Sigmoid colon (tissue), 7 donors: ENCODE measurements around the gene PARP14. TPM values are rescaled to one million over a fixed set of nuclear protein-coding genes. Genes with fewer than 3 reads are reported as not detected.

Experiments
- DNase-seq: peaks from one replicate; pipeline ENCODE4 v3.0.0-alpha.2; 2019
- H3K27ac ChIP-seq, 4 donors: fragments of 200-600 bp; sonication (generic); one replicate each; pipeline ENCODE4 v1.5.1; 2016 to 2019; ENCODE audit warnings: mild to moderate bottlenecking in 1 of 4
- H3K27me3 ChIP-seq, 3 donors: fragments of 200-600 bp; sonication (generic); one replicate each; pipeline ENCODE4 v1.5.1; 2019; ENCODE audit warnings: mild to moderate bottlenecking in 1 of 3
- H3K36me3 ChIP-seq, 4 donors: fragments of 200-600 bp; sonication (generic); one replicate each; pipeline ENCODE4 v1.5.1; 2016 to 2019
- H3K4me1 ChIP-seq, 4 donors: fragments of 200-600 bp; sonication (generic); one replicate each; pipeline ENCODE4 v1.5.1; 2017 to 2019
- H3K4me3 ChIP-seq, 4 donors: fragments of 200-600 bp; sonication (generic); one replicate each; pipeline ENCODE4 v1.5.1; 2017 to 2019; ENCODE audit warnings: mild to moderate bottlenecking in 2 of 4, moderate library complexity in 1 of 4
- H3K9me3 ChIP-seq, 4 donors: fragments of 200-600 bp in 3 of 4; sonication (generic) in 3 of 4; one replicate each; pipeline versions ENCODE4 v1.5.1 to v1.6.1; 2013 to 2019
- CTCF ChIP-seq, 4 experiments: fragments of 450-650 bp in 3 of 4; fragments of 200-600 bp in 1 of 4; IDR thresholded peaks; one replicate each; pipeline ENCODE4 v1.5.1; 2016 to 2019; ENCODE audit warnings: antibody characterized with exemption in 4 of 4, mild to moderate bottlenecking in 3 of 4, moderate library complexity in 2 of 4
- EP300 ChIP-seq, 4 donors: sonication (generic); formaldehyde crosslinking; IDR thresholded peaks; one replicate each; pipeline ENCODE4 v1.6.1; 2017; ENCODE audit warnings: antibody characterized with exemption in 4 of 4
- POLR2A ChIP-seq, 2 donors: fragments of 450-650 bp; IDR thresholded peaks; one replicate each; pipeline ENCODE4 v1.6.1; 2016; ENCODE audit warnings: antibody characterized with exemption in 2 of 2, mild to moderate bottlenecking in 2 of 2, moderate library complexity in 2 of 2
- POLR2AphosphoS5 ChIP-seq, 4 donors: sonication (generic); formaldehyde crosslinking; IDR thresholded peaks; one replicate each; pipeline ENCODE4 v1.6.1; 2017; ENCODE audit warnings: antibody characterized with exemption in 4 of 4
- WGBS, 2 donors: extraction: QIAGEN DNeasy Blood & Tissue Kit; methylation state at CpG; one replicate each; pipeline ENCODE4 v1.1.7; 2013; 5-methylcytosine and 5-hydroxymethylcytosine counted together
- intact Hi-C: fragments of 100-400 bp; cut with DNase I; formaldehyde crosslinking; loops from one replicate; pipeline ENCODE4 v1.15.1; 2023
- polyA plus RNA-seq, 3 donors: library from polyadenylated mRNA; stranded (reverse); fragments of 200-250 nt; gene quantifications; one replicate each; pipeline ENCODE4 v1.2.3, GENCODE V29; 2013
- total RNA-seq, 4 donors: library from RNA; depleted of rRNA; stranded (reverse); fragments of >200 nt; gene quantifications; one replicate each; pipeline ENCODE4 v1.1.0, GENCODE V29; 2016
- donor health status: healthy with polysubstance abuse.
- donor health status: Bipolar disorder and iron deficiency.
- donor health status: healthy.

Gene PARP14
- total and polyA plus RNA-seq, 7 donors: 4.8 to 90.3 (median 41.7) TPM

- H3K27ac ChIP-seq: no peak overlapping the region
- H3K27me3 ChIP-seq: no peaks in the 10 kb centered on the region
- TF ChIP-seq CTCF (IDR thresholded peaks at IDR 0.05) (no peak), POLR2AphosphoS5 (IDR thresholded peaks at IDR 0.05) (no peak), POLR2A (IDR thresholded peaks at IDR 0.05) (no peak), EP300 (IDR thresholded peaks at IDR 0.05) (no peak)
- intact Hi-C loops: no loop called here
- DNase-seq: no peak
- H3K9me3 ChIP-seq: no peaks in the 10 kb centered on the region
- no peak overlapping the region for H3K4me3 ChIP-seq
- WGBS, 2 donors: 92 to 95% methylated on average over 3 of the region's 3 CpGs
- H3K4me1 ChIP-seq: no peaks in the 10 kb centered on the region
- peaks cover 28 to 73% (median 38%) of the 10 kb centered on the region in 4 donors for H3K36me3 ChIP-seq
Observed at GRCh38 chr3:122714273-122714672, 33.6 kb downstream of the PARP14 start.

- DNase-seq: no peak
- Histone ChIP-seq H3K27me3 (no peaks in the 10 kb centered on the region), H3K9me3 (no peaks in the 10 kb centered on the region), H3K4me1 (no peaks in the 10 kb centered on the region), H3K27ac (no peak overlapping the region), H3K4me3 (no peak overlapping the region), H3K36me3 (peaks cover 30 to 93% (median 40%) of the 10 kb centered on the region in 4 donors)
- WGBS, 2 donors: 91 to 96% methylated on average over 4 of the region's 4 CpGs
- intact Hi-C loops: no loop called here
- TF ChIP-seq CTCF (IDR thresholded peaks at IDR 0.05): no peak
- no peak for TF ChIP-seq POLR2AphosphoS5 (IDR thresholded peaks at IDR 0.05)
- no peak for TF ChIP-seq EP300 (IDR thresholded peaks at IDR 0.05)
- TF ChIP-seq POLR2A (IDR thresholded peaks at IDR 0.05): no peak
Observed at GRCh38 chr3:122716667-122717066, 36.0 kb downstream of the PARP14 start.

GRCh38 chr3:122719273-122719921 is 38.8 kb downstream of the PARP14 start:
- no peak for DNase-seq
- Histone ChIP-seq H3K4me1 (no peaks in the 10 kb centered on the region), H3K27ac (no peak overlapping the region), H3K36me3 (peaks cover 17 to 67% (median 25%) of the 10 kb centered on the region in 4 donors), H3K27me3 (no peaks in the 10 kb centered on the region), H3K4me3 (no peak overlapping the region), H3K9me3 (no peaks in the 10 kb centered on the region)
- 94 to 95% methylated on average over 3 of the region's 3 CpGs for WGBS, 2 donors
- TF ChIP-seq POLR2A (IDR thresholded peaks at IDR 0.05): no peak
- no peak for TF ChIP-seq EP300 (IDR thresholded peaks at IDR 0.05)
- TF ChIP-seq CTCF (IDR thresholded peaks at IDR 0.05): no peak
- TF ChIP-seq POLR2AphosphoS5 (IDR thresholded peaks at IDR 0.05): no peak
- intact Hi-C loops: no loop called here

- 97 to 98% methylated on average over 20 of the region's 20 CpGs for WGBS, 2 donors
- DNase-seq: no peak
- H3K4me3 ChIP-seq: no peak overlapping the region
- TF ChIP-seq POLR2AphosphoS5 (IDR thresholded peaks at IDR 0.05): no peak
- TF ChIP-seq CTCF (IDR thresholded peaks at IDR 0.05): no peak
- TF ChIP-seq POLR2A (IDR thresholded peaks at IDR 0.05): no peak
- no peak for TF ChIP-seq EP300 (IDR thresholded peaks at IDR 0.05)
- intact Hi-C loops: no loop called here
- no peaks in the 10 kb centered on the region for H3K27me3 ChIP-seq
- H3K27ac ChIP-seq: no peak overlapping the region
- no peaks in the 10 kb centered on the region for H3K4me1 ChIP-seq
- H3K36me3 ChIP-seq: peaks cover 0 to 33% (median 2%) of the 10 kb centered on the region in 4 donors
- H3K9me3 ChIP-seq: no peaks in the 10 kb centered on the region
Observed at GRCh38 chr3:122725106-122725505, 44.5 kb downstream of the PARP14 start.

- intact Hi-C loops: no loop called here
- DNase-seq: no peak
- Histone ChIP-seq H3K27ac (no peak overlapping the region), H3K9me3 (no peaks in the 10 kb centered on the region), H3K4me3 (no peak overlapping the region), H3K27me3 (no peaks in the 10 kb centered on the region), H3K4me1 (no peaks in the 10 kb centered on the region), H3K36me3 (peaks cover 0 to 25% (median 0%) of the 10 kb centered on the region in 4 donors)
- WGBS, 2 donors: 91 to 97% methylated on average over 3 of the region's 3 CpGs
- TF ChIP-seq CTCF (IDR thresholded peaks at IDR 0.05) (no peak), POLR2AphosphoS5 (IDR thresholded peaks at IDR 0.05) (no peak), POLR2A (IDR thresholded peaks at IDR 0.05) (no peak), EP300 (IDR thresholded peaks at IDR 0.05) (no peak)
Observed at GRCh38 chr3:122727294-122727693, 46.7 kb downstream of the PARP14 start.
